ENCODE results near the gene SH3D19. TPM values are rescaled to one million over a fixed set of nuclear protein-coding genes. Genes with fewer than 3 reads are reported as not detected.

The SH3D19 gene
- total RNA-seq, 1 donor from 2014 or later = 86.6 TPM

GRCh38 chr4:151319490-151319889, 5.9 kb downstream of the SH3D19 start:
- no peak for TF ChIP-seq CTCF (IDR thresholded peaks at IDR 0.05)
- ATAC-seq (no peak), DNase-seq (no peak)
- Histone ChIP-seq H3K27me3 (ENCODE audit: low read depth) (no peaks in the 10 kb centered on the region), H3K9me3 (no peaks in the 10 kb centered on the region), H3K36me3 (no peaks in the 10 kb centered on the region), H3K4me1 (peaks cover 33% of the 10 kb centered on the region), H3K4me3 (no peak overlapping the region), H3K27ac (no peak overlapping the region)
- intact Hi-C loops (cut with DNase I) = no loop called here

- H3K4me1 ChIP-seq = peaks cover 39% of the 10 kb centered on the region
Measured at GRCh38 chr4:151318307-151319006, 6.9 kb downstream of the SH3D19 start.

GRCh38 chr4:151316645-151317044, 8.8 kb downstream of the SH3D19 start:
- no peak for TF ChIP-seq CTCF (IDR thresholded peaks at IDR 0.05)
- no peak for ATAC-seq

More at GRCh38 chr4:151318307-151319006, 6.9 kb downstream of the SH3D19 start:
- H3K27ac ChIP-seq = no peak overlapping the region
- H3K27me3 ChIP-seq (ENCODE audit: low read depth) = no peaks in the 10 kb centered on the region
- ATAC-seq (no peak), DNase-seq (no peak)
- intact Hi-C loops (cut with DNase I) = no loop called here
- TF ChIP-seq CTCF (IDR thresholded peaks at IDR 0.05) = no peak
- no peak overlapping the region for H3K4me3 ChIP-seq
- H3K9me3 ChIP-seq = no peaks in the 10 kb centered on the region
- H3K36me3 ChIP-seq = no peaks in the 10 kb centered on the region

GRCh38 chr4:151315212-151315886, 10.1 kb downstream of the SH3D19 start:
- Histone ChIP-seq H3K4me1 (peaks cover 41% of the 10 kb centered on the region), H3K4me3 (no peak overlapping the region), H3K36me3 (no peaks in the 10 kb centered on the region), H3K27me3 (ENCODE audit: low read depth) (no peaks in the 10 kb centered on the region), H3K9me3 (no peaks in the 10 kb centered on the region), H3K27ac (peak overlapping the region; percentile 38)
- no peak for TF ChIP-seq CTCF (IDR thresholded peaks at IDR 0.05)
- peak; percentile 71 to 92 for ATAC-seq
- no peak for DNase-seq
- intact Hi-C loops (cut with DNase I) = no loop called here

More at GRCh38 chr4:151316645-151317044, 8.8 kb downstream of the SH3D19 start:
- H3K36me3 ChIP-seq = no peaks in the 10 kb centered on the region
- no peak overlapping the region for H3K27ac ChIP-seq
- H3K27me3 ChIP-seq (ENCODE audit: low read depth) = no peaks in the 10 kb centered on the region
- intact Hi-C loops (cut with DNase I) = no loop called here
- no peak overlapping the region for H3K4me3 ChIP-seq
- H3K4me1 ChIP-seq = peaks cover 39% of the 10 kb centered on the region
- H3K9me3 ChIP-seq = no peaks in the 10 kb centered on the region
- no peak for DNase-seq

GRCh38 chr4:151314479-151314878, 10.9 kb downstream of the SH3D19 start:
- no peak for TF ChIP-seq CTCF (IDR thresholded peaks at IDR 0.05)
- no peak for ATAC-seq
- no peak overlapping the region for H3K4me3 ChIP-seq

More at GRCh38 chr4:151314479-151314878, 10.9 kb downstream of the SH3D19 start:
- H3K36me3 ChIP-seq = no peaks in the 10 kb centered on the region
- H3K9me3 ChIP-seq = no peaks in the 10 kb centered on the region
- intact Hi-C loops (cut with DNase I) = no loop called here
- no peaks in the 10 kb centered on the region for H3K27me3 ChIP-seq (ENCODE audit: low read depth)
- no peak for DNase-seq
- peak overlapping the region; percentile 38 for H3K27ac ChIP-seq
- peaks cover 41% of the 10 kb centered on the region for H3K4me1 ChIP-seq
